ENCODE results near the gene EMC9.
A peak's percentile ranks its signal among the peaks of the same experiment; 100 is the strongest.

EMC9 gene, protein sequence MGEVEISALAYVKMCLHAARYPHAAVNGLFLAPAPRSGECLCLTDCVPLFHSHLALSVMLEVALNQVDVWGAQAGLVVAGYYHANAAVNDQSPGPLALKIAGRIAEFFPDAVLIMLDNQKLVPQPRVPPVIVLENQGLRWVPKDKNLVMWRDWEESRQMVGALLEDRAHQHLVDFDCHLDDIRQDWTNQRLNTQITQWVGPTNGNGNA

DNA sequence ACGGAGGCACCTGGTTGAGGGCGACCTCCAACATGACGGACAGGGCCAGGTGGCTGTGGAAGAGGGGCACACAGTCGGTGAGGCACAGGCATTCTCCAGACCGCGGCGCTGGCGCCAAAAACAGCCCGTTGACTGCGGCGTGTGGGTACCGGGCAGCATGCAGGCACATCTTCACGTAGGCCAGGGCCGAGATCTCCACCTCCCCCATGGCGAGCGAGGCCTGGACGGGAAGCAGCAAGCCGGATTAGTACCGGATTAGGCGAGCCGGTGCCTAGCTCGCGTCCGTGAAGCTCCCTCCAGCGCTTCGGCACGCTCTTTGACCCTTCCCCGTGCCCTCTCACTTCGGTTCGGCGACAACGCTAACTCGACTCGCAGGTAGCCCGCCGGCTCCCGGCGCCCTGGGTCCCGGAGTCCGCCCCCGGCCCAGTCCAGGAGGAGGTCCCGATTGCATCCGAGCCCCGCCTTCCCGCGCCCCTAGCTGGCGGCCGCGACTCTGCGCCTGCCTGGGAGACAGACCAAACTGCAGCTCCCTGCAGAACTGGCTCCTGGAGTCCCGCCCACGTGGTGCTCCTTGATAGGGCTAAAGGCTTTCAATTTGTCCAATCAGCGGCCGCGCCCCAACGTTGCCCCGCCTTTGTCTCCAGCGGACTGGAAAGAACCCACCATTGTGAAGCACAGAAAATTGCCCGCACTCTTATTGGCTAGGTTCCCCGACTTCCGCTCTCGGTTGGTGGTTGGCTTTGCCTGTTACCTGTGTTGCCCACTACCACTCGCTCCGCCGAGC, at the start of gene EMC9:
Gene EMC9, minus strand, starts transcription at position 495 of the 784 bp plus-strand sequence. Its CDS starts 287 bp downstream, at position 208.
- peak; percentile 100 for DNase-seq

GRCh38 chr14:24190416-24190815, 49.0 kb upstream of the EMC9 start:
- no peak for DNase-seq

DNA sequence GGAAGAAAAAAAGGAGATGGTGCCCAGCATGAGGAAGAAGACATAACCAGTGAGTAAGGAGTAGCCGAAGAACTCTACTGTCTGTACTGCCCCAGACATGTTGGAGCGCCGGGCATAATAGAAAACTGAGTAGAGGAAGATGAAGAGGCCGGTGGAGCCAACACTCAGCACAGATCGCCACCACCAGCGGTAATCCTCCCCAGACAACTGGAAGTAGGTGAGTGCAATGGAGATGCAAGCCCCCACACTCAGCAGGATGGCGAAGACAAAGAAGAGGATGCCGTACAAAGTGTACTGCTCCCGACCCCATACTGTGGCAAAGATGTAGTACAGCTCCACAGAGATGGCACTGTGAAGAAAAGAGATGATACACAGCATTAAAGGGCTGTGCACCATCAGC, 48.1 kb upstream of the EMC9 start:
- DNase-seq: no peak

DNA sequence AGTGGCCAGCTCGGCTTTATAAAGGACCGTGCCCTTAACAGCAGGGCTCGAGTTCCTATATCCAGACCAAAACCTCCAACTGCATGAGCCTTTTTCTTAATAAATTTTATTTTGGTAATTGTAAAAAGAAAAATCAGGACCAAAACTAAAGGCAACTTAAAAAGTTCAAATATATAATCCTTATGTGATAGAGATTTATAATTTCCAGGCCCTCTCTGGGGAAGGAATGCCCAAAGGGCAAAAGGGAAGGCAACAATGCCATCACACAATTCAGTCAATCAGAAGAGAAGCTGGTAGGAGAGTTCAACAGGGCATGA, 47.6 kb upstream of the EMC9 start:
- no peak for DNase-seq

DNA sequence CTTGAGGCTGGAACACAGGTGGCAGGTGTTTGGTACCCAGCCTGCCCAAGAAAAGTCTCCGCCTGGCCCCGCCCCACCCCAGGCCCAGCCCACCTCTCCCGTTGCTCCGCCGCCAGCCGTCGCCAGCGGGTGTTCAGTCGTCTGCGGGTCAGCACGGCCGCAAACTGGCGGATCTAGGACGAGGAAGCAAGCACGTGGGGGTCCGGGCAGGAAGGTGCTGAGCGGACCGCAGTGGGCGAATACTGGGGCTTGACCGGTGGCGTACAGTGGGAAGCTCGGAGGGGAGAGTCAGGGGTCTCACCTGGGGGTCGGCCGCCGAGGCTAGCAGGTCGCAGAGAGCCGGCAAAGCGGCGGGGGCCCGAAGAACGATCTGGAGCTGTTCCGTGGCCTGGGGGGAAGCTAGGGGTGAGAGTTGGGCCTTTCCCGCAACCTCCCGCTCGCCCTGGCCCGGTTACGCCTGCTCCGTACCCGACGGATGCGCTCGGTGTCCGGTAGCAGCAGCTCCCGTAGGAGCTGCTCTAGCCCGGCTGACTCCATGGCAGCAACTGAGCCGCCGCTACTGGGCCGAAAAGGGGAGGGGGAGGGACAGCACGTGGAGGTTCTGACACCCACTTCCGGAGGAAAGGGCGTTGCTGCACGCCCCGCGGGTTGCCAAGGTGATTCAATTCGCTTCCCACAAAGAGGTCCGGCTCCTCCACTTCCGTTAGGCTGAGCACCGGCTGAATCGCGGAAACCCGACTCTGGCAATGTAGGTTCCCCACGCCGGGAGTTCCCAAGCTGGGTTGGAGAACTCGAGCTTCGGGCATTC, 47.1 kb upstream of the EMC9 start, which contains the start of gene IPO4:
Gene IPO4, minus strand, starts transcription at position 566 of the 808 bp plus-strand sequence. Its CDS starts 29 bp downstream, at position 537.
- DNase-seq: peak; percentile 92 to 97

DNA sequence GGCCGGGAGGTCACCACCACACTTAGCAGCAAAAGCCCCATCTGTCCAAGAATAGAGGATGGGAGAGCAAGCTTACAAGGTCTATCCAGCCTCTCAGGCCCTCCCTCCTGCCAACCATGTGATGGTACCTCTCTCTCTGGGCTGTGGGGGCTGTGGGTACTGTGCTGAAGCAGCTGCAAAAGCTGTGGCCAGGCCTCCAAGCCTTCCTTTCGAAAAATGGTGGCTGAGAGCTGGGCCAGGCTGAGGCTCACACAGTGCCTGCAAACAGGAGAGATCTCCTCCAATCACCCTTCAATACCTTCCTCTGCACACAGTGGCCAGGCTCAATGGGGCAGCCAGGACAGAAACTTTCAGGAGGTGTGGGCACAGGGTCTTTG, 46.1 kb upstream of the EMC9 start:
- DNase-seq: no peak

GRCh38 chr14:24186831-24187538, 45.6 kb upstream of the EMC9 start:
- no peak for DNase-seq

- DNase-seq: no peak
These were observed 44.4 kb upstream of the EMC9 start for GRCh38 chr14:24185741-24186140.

- no peak for DNase-seq
These were observed 43.6 kb upstream of the EMC9 start for GRCh38 chr14:24185026-24185425.

GRCh38 chr14:24184104-24184970, 42.9 kb upstream of the EMC9 start:
- no peak for DNase-seq

- DNase-seq: no peak
These were observed 41.7 kb upstream of the EMC9 start for GRCh38 chr14:24183014-24183481.

DNA sequence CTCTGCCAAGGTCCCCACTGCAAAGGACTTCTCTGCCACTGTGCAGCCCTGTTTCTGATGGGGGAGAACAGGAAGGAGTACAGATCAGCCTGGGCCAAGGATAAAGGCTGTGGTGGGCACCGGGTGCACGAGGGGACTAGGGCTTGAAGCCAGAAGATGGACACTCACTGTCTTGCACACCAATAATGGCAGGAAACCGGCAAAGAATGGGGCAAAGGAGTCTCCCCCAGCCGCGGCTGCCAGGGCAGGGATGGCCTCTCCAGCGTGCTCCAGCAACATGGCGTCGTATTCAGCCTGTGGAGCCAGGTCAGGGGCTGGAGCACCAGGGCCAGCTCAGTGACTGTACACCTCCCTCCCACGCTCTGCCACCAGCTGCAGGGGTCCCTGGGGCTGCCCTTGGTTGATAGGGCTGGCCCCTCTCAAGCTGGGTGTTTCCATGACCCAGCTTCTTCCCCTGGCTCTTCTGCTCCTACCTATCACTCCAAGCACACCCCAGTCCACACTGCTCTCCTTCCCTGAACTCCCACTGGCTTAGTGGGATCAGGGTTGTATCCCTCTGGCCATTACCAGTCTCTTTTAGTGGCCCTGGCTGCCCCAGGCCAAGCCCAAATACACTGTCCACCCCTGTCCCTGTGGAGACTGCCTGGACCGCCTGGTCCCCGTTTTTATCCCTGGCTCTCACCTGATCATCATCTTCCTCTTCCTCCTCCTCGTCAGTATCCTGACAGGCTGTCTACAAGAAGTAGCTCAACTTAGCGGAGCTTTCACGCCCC, 40.9 kb upstream of the EMC9 start:
- no peak for DNase-seq

- DNase-seq: no peak
These were observed 40.1 kb upstream of the EMC9 start for GRCh38 chr14:24181371-24182077.

- no peak for DNase-seq
These were observed 38.8 kb upstream of the EMC9 start for GRCh38 chr14:24179961-24180796.

DNA sequence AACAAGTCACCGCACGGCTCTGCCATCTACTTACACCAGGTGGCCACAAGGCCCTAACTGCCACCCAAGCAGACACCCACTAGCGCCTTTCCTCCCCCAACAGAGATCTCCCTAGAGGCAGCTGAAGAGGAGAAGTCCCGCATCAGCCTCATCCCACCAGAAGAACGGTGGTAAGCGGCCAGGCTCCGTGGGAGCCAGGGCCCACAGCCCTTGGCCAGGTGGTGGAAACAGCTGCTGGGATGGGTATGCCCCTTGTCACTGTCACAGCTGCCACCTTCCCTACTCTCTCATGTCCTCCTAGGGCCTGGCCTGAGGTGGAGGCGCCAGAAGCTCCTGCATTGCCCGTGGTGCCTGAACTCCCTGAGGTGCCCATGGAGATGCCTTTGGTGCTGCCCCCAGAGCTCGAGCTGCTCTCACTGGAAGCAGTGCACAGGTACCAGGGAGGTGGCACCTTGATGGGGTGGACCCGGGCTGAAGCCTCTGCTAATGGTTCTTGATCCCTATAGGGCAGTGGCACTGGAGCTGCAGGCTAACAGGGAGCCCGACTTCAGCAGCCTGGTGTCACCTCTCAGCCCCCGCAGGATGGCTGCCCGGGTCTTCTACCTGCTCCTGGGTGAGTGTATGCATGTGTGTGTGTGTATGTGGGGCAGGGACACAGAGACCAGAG, 38.0 kb upstream of the EMC9 start:
- no peak for DNase-seq

GRCh38 chr14:24178399-24179178, 37.2 kb upstream of the EMC9 start:
- DNase-seq: no peak

DNA sequence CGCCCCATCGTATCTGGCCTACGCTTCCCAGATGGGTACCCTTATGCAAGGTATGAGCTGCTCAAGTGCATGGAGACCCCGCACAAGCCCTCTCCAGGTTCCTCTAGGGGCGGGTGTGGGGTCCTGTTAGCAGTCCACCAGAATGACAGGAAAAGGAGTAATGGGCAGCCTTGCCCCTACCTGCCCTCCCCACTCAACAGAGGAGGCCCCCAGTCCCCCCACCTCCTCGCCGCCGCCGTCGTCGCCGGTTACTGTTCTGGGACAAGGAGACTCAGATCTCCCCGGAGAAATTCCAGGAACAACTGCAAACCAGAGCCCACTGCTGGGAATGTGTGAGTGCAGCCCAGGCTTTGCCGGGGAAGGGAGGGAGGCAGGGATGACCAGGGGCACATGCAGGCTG, 36.5 kb upstream of the EMC9 start:
- no peak for DNase-seq
